ENCODE results near the gene KLK4.

KLK4 gene

DNA sequence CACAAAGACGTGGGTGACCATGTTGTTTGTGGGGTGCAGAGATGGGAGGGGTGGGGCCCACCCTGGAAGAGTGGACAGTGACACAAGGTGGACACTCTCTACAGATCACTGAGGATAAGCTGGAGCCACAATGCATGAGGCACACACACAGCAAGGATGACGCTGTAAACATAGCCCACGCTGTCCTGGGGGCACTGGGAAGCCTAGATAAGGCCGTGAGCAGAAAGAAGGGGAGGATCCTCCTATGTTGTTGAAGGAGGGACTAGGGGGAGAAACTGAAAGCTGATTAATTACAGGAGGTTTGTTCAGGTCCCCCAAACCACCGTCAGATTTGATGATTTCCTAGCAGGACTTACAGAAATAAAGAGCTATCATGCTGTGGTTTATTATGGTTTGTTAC is 32.3 kb downstream of the KLK4 start:
- TF ChIP-seq FOXK2 (IDR thresholded peaks at IDR 0.05): no peak
- TF ChIP-seq ARNT (IDR thresholded peaks at IDR 0.05): no peak
- no peak for TF ChIP-seq NFRKB (IDR thresholded peaks at IDR 0.05)
- no peak for TF ChIP-seq HDGF (IDR thresholded peaks at IDR 0.05; ENCODE audit: borderline replicate concordance)
- no peak for TF ChIP-seq SP1 (IDR thresholded peaks at IDR 0.05)
- TF ChIP-seq FOXA1 (IDR thresholded peaks at IDR 0.05): no peak
- no peak for TF ChIP-seq BHLHE40 (IDR thresholded peaks at IDR 0.05; ENCODE audit: borderline replicate concordance)
- no peak for TF ChIP-seq SUZ12 (IDR thresholded peaks at IDR 0.05)
- no peak for TF ChIP-seq TARDBP (IDR thresholded peaks at IDR 0.05)
- no peak for TF ChIP-seq L3MBTL2 (conservative IDR thresholded peaks at IDR 0.05)
- TF ChIP-seq ELF4 (IDR thresholded peaks at IDR 0.05): no peak
- TF ChIP-seq LEF1 (IDR thresholded peaks at IDR 0.05; ENCODE audit: borderline replicate concordance): no peak
- no peak for TF ChIP-seq FOXM1 (IDR thresholded peaks at IDR 0.05; ENCODE audit: borderline replicate concordance)
- TF ChIP-seq CTBP1 (IDR thresholded peaks at IDR 0.05; ENCODE audit: borderline replicate concordance): no peak
- TF ChIP-seq, protein P1, sequence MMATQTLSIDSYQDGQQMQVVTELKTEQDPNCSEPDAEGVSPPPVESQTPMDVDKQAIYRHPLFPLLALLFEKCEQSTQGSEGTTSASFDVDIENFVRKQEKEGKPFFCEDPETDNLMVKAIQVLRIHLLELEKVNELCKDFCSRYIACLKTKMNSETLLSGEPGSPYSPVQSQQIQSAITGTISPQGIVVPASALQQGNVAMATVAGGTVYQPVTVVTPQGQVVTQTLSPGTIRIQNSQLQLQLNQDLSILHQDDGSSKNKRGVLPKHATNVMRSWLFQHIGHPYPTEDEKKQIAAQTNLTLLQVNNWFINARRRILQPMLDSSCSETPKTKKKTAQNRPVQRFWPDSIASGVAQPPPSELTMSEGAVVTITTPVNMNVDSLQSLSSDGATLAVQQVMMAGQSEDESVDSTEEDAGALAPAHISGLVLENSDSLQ (IDR thresholded peaks at IDR 0.05): no peak
- no peak for TF ChIP-seq ZNF384 (IDR thresholded peaks at IDR 0.05)
- CTCF ChIA-PET: no interaction called here
- DNase-seq (ENCODE audit: extremely low spot score): no peak
- POLR2A ChIA-PET: no interaction called here

DNA sequence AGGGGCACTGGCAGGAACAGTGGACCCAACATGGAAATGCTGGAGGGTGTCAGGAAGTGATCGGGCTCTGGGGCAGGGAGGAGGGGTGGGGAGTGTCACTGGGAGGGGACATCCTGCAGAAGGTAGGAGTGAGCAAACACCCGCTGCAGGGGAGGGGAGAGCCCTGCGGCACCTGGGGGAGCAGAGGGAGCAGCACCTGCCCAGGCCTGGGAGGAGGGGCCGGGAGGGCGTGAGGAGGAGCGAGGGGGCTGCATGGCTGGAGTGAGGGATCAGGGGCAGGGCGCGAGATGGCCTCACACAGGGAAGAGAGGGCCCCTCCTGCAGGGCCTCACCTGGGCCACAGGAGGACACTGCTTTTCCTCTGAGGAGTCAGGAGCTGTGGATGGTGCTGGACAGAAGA is 33.9 kb downstream of the KLK4 start:
- no peak for DNase-seq (ENCODE audit: extremely low spot score)
- TF ChIP-seq ZNF384 (IDR thresholded peaks at IDR 0.05): no peak
- no peak for TF ChIP-seq NFRKB (IDR thresholded peaks at IDR 0.05)
- TF ChIP-seq SP1 (IDR thresholded peaks at IDR 0.05): no peak
- no peak for TF ChIP-seq LEF1 (IDR thresholded peaks at IDR 0.05; ENCODE audit: borderline replicate concordance)
- TF ChIP-seq CTBP1 (IDR thresholded peaks at IDR 0.05; ENCODE audit: borderline replicate concordance): no peak
- no peak for TF ChIP-seq SUZ12 (IDR thresholded peaks at IDR 0.05)
- TF ChIP-seq, protein P1 (IDR thresholded peaks at IDR 0.05): no peak
- TF ChIP-seq ARNT (IDR thresholded peaks at IDR 0.05): no peak
- TF ChIP-seq HDGF (IDR thresholded peaks at IDR 0.05; ENCODE audit: borderline replicate concordance): no peak
- no peak for TF ChIP-seq FOXA1 (IDR thresholded peaks at IDR 0.05)
- POLR2A ChIA-PET: no interaction called here
- CTCF ChIA-PET: no interaction called here

DNA sequence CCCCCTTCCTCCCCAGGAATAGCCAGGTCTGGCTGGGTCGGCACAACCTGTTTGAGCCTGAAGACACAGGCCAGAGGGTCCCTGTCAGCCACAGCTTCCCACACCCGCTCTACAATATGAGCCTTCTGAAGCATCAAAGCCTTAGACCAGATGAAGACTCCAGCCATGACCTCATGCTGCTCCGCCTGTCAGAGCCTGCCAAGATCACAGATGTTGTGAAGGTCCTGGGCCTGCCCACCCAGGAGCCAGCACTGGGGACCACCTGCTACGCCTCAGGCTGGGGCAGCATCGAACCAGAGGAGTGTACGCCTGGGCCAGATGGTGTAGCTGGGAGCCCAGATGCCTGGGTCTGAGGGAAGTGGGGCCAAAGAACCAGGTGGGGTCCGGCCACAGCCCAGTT is 34.7 kb downstream of the KLK4 start:
- POLR2A ChIA-PET: no interaction called here
- CTCF ChIA-PET: no interaction called here
- TF ChIP-seq CTBP1 (IDR thresholded peaks at IDR 0.05; ENCODE audit: borderline replicate concordance) (no peak), SP1 (IDR thresholded peaks at IDR 0.05) (no peak), HDGF (IDR thresholded peaks at IDR 0.05; ENCODE audit: borderline replicate concordance) (no peak), BHLHE40 (IDR thresholded peaks at IDR 0.05; ENCODE audit: borderline replicate concordance) (no peak), NFRKB (IDR thresholded peaks at IDR 0.05) (no peak), SUZ12 (IDR thresholded peaks at IDR 0.05) (no peak)
- no peak for DNase-seq (ENCODE audit: extremely low spot score)

DNA sequence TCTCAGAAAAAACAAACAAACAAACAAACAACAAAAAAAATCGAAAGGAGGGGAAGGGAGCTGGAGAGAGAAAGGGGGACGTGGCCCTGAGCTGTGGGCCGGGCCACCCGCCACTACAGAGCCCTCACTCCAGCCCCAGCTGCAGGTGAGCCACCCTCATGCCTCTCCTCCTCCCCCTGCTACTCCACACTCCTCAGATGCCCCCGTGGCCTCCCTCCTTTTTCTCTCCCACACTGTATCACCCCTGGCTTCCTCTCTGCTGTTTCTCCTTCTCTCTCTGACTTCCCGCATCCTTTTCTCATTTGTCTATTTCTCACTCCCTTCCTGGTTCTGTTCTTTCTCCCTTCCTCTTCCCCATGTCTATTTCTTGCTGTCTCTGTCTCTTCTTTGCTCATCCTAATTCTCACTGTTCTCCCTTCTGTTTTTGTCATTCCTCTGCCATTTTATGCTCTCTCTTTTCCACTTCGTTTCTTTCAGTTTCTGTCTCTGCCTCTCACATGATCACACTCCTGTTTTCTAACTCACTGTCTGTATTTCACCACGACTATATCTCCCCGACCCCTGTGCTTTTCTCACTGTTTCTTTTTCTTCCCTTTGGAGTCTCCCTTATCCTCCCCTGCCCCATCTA is 35.3 kb downstream of the KLK4 start:
- TF ChIP-seq FOXM1 (IDR thresholded peaks at IDR 0.05; ENCODE audit: borderline replicate concordance): no peak
- TF ChIP-seq TARDBP (IDR thresholded peaks at IDR 0.05): no peak
- no peak for TF ChIP-seq SP1 (IDR thresholded peaks at IDR 0.05)
- TF ChIP-seq BHLHE40 (IDR thresholded peaks at IDR 0.05; ENCODE audit: borderline replicate concordance): no peak
- TF ChIP-seq ZNF384 (IDR thresholded peaks at IDR 0.05): no peak
- no peak for TF ChIP-seq HDGF (IDR thresholded peaks at IDR 0.05; ENCODE audit: borderline replicate concordance)
- TF ChIP-seq LEF1 (IDR thresholded peaks at IDR 0.05; ENCODE audit: borderline replicate concordance): no peak
- no peak for TF ChIP-seq CTBP1 (IDR thresholded peaks at IDR 0.05; ENCODE audit: borderline replicate concordance)

DNA sequence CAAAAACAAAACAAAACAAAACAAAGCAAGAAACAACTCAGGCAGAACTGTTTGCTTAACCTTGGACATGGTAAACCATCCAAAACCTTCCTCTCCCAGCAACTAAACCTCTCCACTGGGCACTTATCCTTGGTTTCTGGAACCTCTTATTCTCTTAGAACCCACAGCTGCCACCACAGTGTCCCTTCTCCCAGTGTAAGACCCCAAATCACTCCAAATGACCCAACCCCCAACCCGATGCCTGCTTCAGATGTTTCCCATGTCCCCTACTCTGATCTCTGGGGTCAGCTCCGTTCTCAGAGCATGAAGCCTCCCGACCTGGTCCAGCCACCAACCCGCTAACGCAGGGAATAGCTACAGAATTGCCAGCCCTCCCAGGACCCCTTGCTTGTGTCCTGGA is 37.0 kb downstream of the KLK4 start:
- CTCF ChIA-PET: interaction anchor here (0.6 to 1.2 kb wide), 2 partner anchors 36 to 203 kb away, joined by 3 read pairs; no protein-coding TSS in a partner anchor
- no peak for DNase-seq (ENCODE audit: extremely low spot score)
- no peak for TF ChIP-seq L3MBTL2 (conservative IDR thresholded peaks at IDR 0.05)
- no peak for TF ChIP-seq LEF1 (IDR thresholded peaks at IDR 0.05; ENCODE audit: borderline replicate concordance)
- no peak for TF ChIP-seq ARNT (IDR thresholded peaks at IDR 0.05)
- TF ChIP-seq ZNF384 (IDR thresholded peaks at IDR 0.05): no peak
- no peak for TF ChIP-seq SUZ12 (IDR thresholded peaks at IDR 0.05)
- TF ChIP-seq CTBP1 (IDR thresholded peaks at IDR 0.05; ENCODE audit: borderline replicate concordance): no peak
- no peak for TF ChIP-seq FOXM1 (IDR thresholded peaks at IDR 0.05; ENCODE audit: borderline replicate concordance)
- no peak for TF ChIP-seq SP1 (IDR thresholded peaks at IDR 0.05)
- TF ChIP-seq NFRKB (IDR thresholded peaks at IDR 0.05): no peak
- TF ChIP-seq FOXK2 (IDR thresholded peaks at IDR 0.05): no peak
- no peak for TF ChIP-seq TARDBP (IDR thresholded peaks at IDR 0.05)
- no peak for TF ChIP-seq ELF4 (IDR thresholded peaks at IDR 0.05)
- TF ChIP-seq FOXA1 (IDR thresholded peaks at IDR 0.05): no peak
- POLR2A ChIA-PET: no interaction called here

More for the DNA sequence above, 35.3 kb downstream of the KLK4 start:
- no peak for DNase-seq (ENCODE audit: extremely low spot score)
- CTCF ChIA-PET: no interaction called here
- POLR2A ChIA-PET: no interaction called here

DNA sequence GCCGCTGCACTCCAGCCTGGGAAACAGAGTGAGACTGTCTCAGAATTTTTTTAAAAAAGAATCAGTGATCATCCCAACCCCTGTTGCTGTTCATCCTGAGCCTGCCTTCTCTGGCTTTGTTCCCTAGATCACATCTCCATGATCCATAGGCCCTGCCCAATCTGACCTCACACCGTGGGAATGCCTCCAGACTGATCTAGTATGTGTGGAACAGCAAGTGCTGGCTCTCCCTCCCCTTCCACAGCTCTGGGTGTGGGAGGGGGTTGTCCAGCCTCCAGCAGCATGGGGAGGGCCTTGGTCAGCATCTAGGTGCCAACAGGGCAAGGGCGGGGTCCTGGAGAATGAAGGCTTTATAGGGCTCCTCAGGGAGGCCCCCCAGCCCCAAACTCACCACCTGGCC is 38.1 kb downstream of the KLK4 start, which contains the start of gene KLK2:
Gene KLK2 (plus strand): TSS at position 384 of the 400 bp plus-strand sequence. CDS start 35 bp downstream, outside the sequence.
- no peak for TF ChIP-seq BHLHE40 (IDR thresholded peaks at IDR 0.05; ENCODE audit: borderline replicate concordance)
- no peak for TF ChIP-seq SUZ12 (IDR thresholded peaks at IDR 0.05)
- no peak for TF ChIP-seq ELF4 (IDR thresholded peaks at IDR 0.05)
- no peak for TF ChIP-seq NFRKB (IDR thresholded peaks at IDR 0.05)
- no peak for TF ChIP-seq L3MBTL2 (conservative IDR thresholded peaks at IDR 0.05)
- no peak for TF ChIP-seq TARDBP (IDR thresholded peaks at IDR 0.05)
- no peak for TF ChIP-seq ARNT (IDR thresholded peaks at IDR 0.05)
- no peak for TF ChIP-seq FOXM1 (IDR thresholded peaks at IDR 0.05; ENCODE audit: borderline replicate concordance)
- no peak for TF ChIP-seq HDGF (IDR thresholded peaks at IDR 0.05; ENCODE audit: borderline replicate concordance)
- TF ChIP-seq, protein P1 (IDR thresholded peaks at IDR 0.05): no peak
- DNase-seq (ENCODE audit: extremely low spot score): no peak
- ChIA-PET CTCF (no interaction called here), POLR2A (interaction anchor here (0.7 kb wide), 1 partner anchor 24 kb away, joined by 3 read pairs; no protein-coding TSS in a partner anchor)

Data from HEK293T (cell line).